ENCODE measurements around the gene TMEM175.

The TMEM175 gene

GRCh38 chr4:898123-898522, 34.1 kb upstream of the TMEM175 start:
- DNase-seq (ENCODE audit: extremely low spot score, insufficient read length, low read depth) (no peak), FAIRE-seq (no peak)

- FAIRE-seq (no peak), DNase-seq (ENCODE audit: extremely low spot score, insufficient read length, low read depth) (no peak)
These were observed 33.2 kb upstream of the TMEM175 start for GRCh38 chr4:898869-899555.

- FAIRE-seq, result no peak
- no peak for DNase-seq (ENCODE audit: extremely low spot score, insufficient read length, low read depth)
These were observed 32.7 kb upstream of the TMEM175 start for GRCh38 chr4:899556-899906.

GRCh38 chr4:900073-900472, 32.2 kb upstream of the TMEM175 start:
- DNase-seq (ENCODE audit: extremely low spot score, insufficient read length, low read depth) (no peak), FAIRE-seq (no peak)

GRCh38 chr4:900721-901120, 31.5 kb upstream of the TMEM175 start:
- DNase-seq (ENCODE audit: extremely low spot score, insufficient read length, low read depth) (no peak), FAIRE-seq (no peak)

- FAIRE-seq (no peak), DNase-seq (ENCODE audit: extremely low spot score, insufficient read length, low read depth) (no peak)
These were observed 30.9 kb upstream of the TMEM175 start for GRCh38 chr4:901192-901910.

- FAIRE-seq (no peak), DNase-seq (ENCODE audit: extremely low spot score, insufficient read length, low read depth) (no peak)
These were observed 28.9 kb upstream of the TMEM175 start for GRCh38 chr4:903066-904046.

GRCh38 chr4:905485-906338, 26.5 kb upstream of the TMEM175 start:
- no peak for FAIRE-seq

GRCh38 chr4:906339-907102, 25.7 kb upstream of the TMEM175 start:
- no peak for FAIRE-seq
- no peak for DNase-seq (ENCODE audit: extremely low spot score, insufficient read length, low read depth)

More at GRCh38 chr4:905485-906338, 26.5 kb upstream of the TMEM175 start:
- no peak for DNase-seq (ENCODE audit: extremely low spot score, insufficient read length, low read depth)

- FAIRE-seq (no peak), DNase-seq (ENCODE audit: extremely low spot score, insufficient read length, low read depth) (no peak)
These were observed 25.2 kb upstream of the TMEM175 start for GRCh38 chr4:907103-907400.

- DNase-seq (ENCODE audit: extremely low spot score, insufficient read length, low read depth), result no peak
These were observed 24.4 kb upstream of the TMEM175 start for GRCh38 chr4:907691-908425.

GRCh38 chr4:909131-909571, 23.1 kb upstream of the TMEM175 start:
- DNase-seq (ENCODE audit: extremely low spot score, insufficient read length, low read depth) (no peak), FAIRE-seq (no peak)

More at GRCh38 chr4:907691-908425, 24.4 kb upstream of the TMEM175 start:
- no peak for FAIRE-seq

- FAIRE-seq (no peak), DNase-seq (ENCODE audit: extremely low spot score, insufficient read length, low read depth) (no peak)
These were observed 22.4 kb upstream of the TMEM175 start for GRCh38 chr4:909821-910220.

GRCh38 chr4:910366-911091, 21.7 kb upstream of the TMEM175 start:
- FAIRE-seq (no peak), DNase-seq (ENCODE audit: extremely low spot score, insufficient read length, low read depth) (no peak)

- FAIRE-seq, result no peak
- no peak for DNase-seq (ENCODE audit: extremely low spot score, insufficient read length, low read depth)
These were observed 21.0 kb upstream of the TMEM175 start for GRCh38 chr4:911221-911751.

- FAIRE-seq, result no peak
- DNase-seq (ENCODE audit: extremely low spot score, insufficient read length, low read depth), result no peak
These were observed 20.3 kb upstream of the TMEM175 start for GRCh38 chr4:911871-912490.

All from GM18507 (cell line).